IMR-90 (cell line): ENCODE measurements around the gene SYNGR4. TPM values are rescaled to one million over a fixed set of nuclear protein-coding genes. Genes with fewer than 3 reads are reported as not detected.
A peak's percentile ranks its signal among the peaks of the same experiment; 100 is the strongest.

Experiments used
- ATAC-seq: fragments of 200-7000 bp; cut with Tn5 transposase; 2 replicates; pipeline ENCODE4 v1.9.1; 2020; ENCODE audit warnings: low read depth, mild to moderate bottlenecking, moderate library complexity
- BruUV-seq: library from RNA; stranded (reverse); fragments of 400-500 nt; replicated peaks from 2 replicates; lab custom pipeline; 2021; lab: Mats Ljungman, UMichigan
- CTCF ChIA-PET: fragments of 300-600 bp; formaldehyde crosslinking; extraction: SDS; loops from one replicate; lab custom pipeline; 2021; ENCODE audit warnings: antibody characterized with exemption; lab: Yijun Ruan, JAX
- POLR2A ChIA-PET: fragments of 300-600 bp; sonication (Branson Sonifier 250); formaldehyde crosslinking; loops from one replicate; lab custom pipeline; 2022; ENCODE audit warnings: antibody characterized with exemption; ENCODE audit not compliant: unreplicated experiment; lab: Charles Lee
- DNase-seq: peaks from one replicate; pipeline ENCODE4 v3.0.0; 2013
- H2AFZ ChIP-seq: replicated peaks from 2 replicates; pipeline ENCODE3; 2013; ENCODE audit warnings: low read length, mild to moderate bottlenecking; ENCODE audit not compliant: poor library complexity
- H2AK5ac ChIP-seq: 2 replicates; pipeline ENCODE4 v1.6.1; 2013; ENCODE audit warnings: low read depth, low read length, inconsistent platforms
- H2AK9ac ChIP-seq: replicated peaks from 2 replicates; pipeline ENCODE3; 2013; ENCODE audit warnings: mild to moderate bottlenecking, low read depth, low read length, moderate library complexity; ENCODE audit not compliant: poor library complexity
- H2BK120ac ChIP-seq: 2 replicates; pipeline ENCODE4 v1.6.1; 2013; ENCODE audit warnings: low read depth, low read length, inconsistent platforms
- H2BK15ac ChIP-seq: 3 replicates; pipeline ENCODE4 v1.6.1; 2013; ENCODE audit warnings: low read depth, low read length, inconsistent platforms
- H2BK20ac ChIP-seq: 2 replicates; pipeline ENCODE4 v1.6.1; 2013; ENCODE audit warnings: low read depth, mild to moderate bottlenecking, inconsistent platforms, low read length, moderate library complexity
- H2BK5ac ChIP-seq: 2 replicates; pipeline ENCODE4 v1.6.1; 2013; ENCODE audit warnings: mild to moderate bottlenecking, low read depth, low read length, inconsistent platforms; ENCODE audit not compliant: poor library complexity, severe bottlenecking
- H3K14ac ChIP-seq: replicated peaks from 2 replicates; pipeline ENCODE4 v1.6.1; 2013; ENCODE audit warnings: low read depth, low read length, inconsistent platforms
- H3K18ac ChIP-seq: 2 replicates; pipeline ENCODE4 v1.6.1; 2013; ENCODE audit warnings: low read depth, low read length, control low read depth
- H3K23ac ChIP-seq: 2 replicates; pipeline ENCODE4 v1.6.1; 2013; ENCODE audit warnings: low read depth, low read length, inconsistent platforms
- H3K27ac ChIP-seq: 2 replicates; pipeline ENCODE4 v1.5.1; 2013; ENCODE audit warnings: mild to moderate bottlenecking, control low read depth, low read length; ENCODE audit not compliant: insufficient read depth
- H3K27me3 ChIP-seq: 2 replicates; pipeline ENCODE4 v1.6.1; 2013; ENCODE audit warnings: low read length; ENCODE audit not compliant: control insufficient read depth, insufficient read depth
- H3K36me3 ChIP-seq: 2 replicates; pipeline ENCODE4 v1.6.1; 2013; ENCODE audit warnings: low read length, mixed read lengths; ENCODE audit not compliant: control insufficient read depth, insufficient read depth
- H3K4ac ChIP-seq: 2 replicates; pipeline ENCODE4 v1.6.1; 2013; ENCODE audit warnings: low read depth, low read length, inconsistent platforms
- H3K4me1 ChIP-seq: 2 replicates; pipeline ENCODE4 v1.6.1; 2013; ENCODE audit warnings: low read length, mixed read lengths; ENCODE audit not compliant: control insufficient read depth, insufficient read depth
- H3K4me2 ChIP-seq: 2 replicates; pipeline ENCODE4 v1.6.1; 2013; ENCODE audit warnings: low read depth, mild to moderate bottlenecking, control low read depth, low read length, moderate library complexity
- H3K4me3 ChIP-seq: 2 replicates; pipeline ENCODE4 v1.5.1; 2013; ENCODE audit warnings: low read depth, mild to moderate bottlenecking, control low read depth, low read length, moderate library complexity; ENCODE audit not compliant: insufficient read depth
- H3K56ac ChIP-seq: 2 replicates; pipeline ENCODE4 v1.6.1; 2013; ENCODE audit warnings: low read length, inconsistent platforms; ENCODE audit not compliant: insufficient read depth; ENCODE audit errors: extremely low read depth
- H3K79me1 ChIP-seq, 2 experiments: 2 replicates each; pipeline ENCODE4 v1.6.1; 2013; ENCODE audit warnings: low read length in 2 of 2, inconsistent platforms in 1 of 2, low read depth in 1 of 2
- H3K9ac ChIP-seq: 2 replicates; pipeline ENCODE4 v1.6.1; 2013; ENCODE audit warnings: low read depth, low read length, control low read depth
- H3K9me1 ChIP-seq: 2 replicates; pipeline ENCODE4 v1.6.1; 2013; ENCODE audit warnings: low read length, inconsistent platforms; ENCODE audit not compliant: insufficient read depth
- H3K9me3 ChIP-seq: 2 replicates; pipeline ENCODE4 v1.6.1; 2013; ENCODE audit warnings: low read length; ENCODE audit not compliant: control insufficient read depth, insufficient read depth
- H4K20me1 ChIP-seq: 2 replicates; pipeline ENCODE4 v1.6.1; 2013; ENCODE audit warnings: low read length, inconsistent platforms; ENCODE audit not compliant: insufficient read depth
- H4K5ac ChIP-seq: 2 replicates; pipeline ENCODE4 v1.6.1; 2013; ENCODE audit warnings: mild to moderate bottlenecking, low read depth, low read length, control low read depth
- H4K8ac ChIP-seq, 2 experiments: 2 replicates each; pipeline ENCODE4 v1.6.1; 2013; ENCODE audit warnings: low read depth in 2 of 2, low read length in 2 of 2, control low read depth in 1 of 2, inconsistent platforms in 1 of 2
- H4K91ac ChIP-seq: 2 replicates; pipeline ENCODE4 v1.6.1; 2013; ENCODE audit warnings: low read depth, low read length, inconsistent platforms; ENCODE audit not compliant: insufficient read depth
- CEBPB ChIP-seq: IDR thresholded peaks from 2 replicates; pipeline ENCODE4 v1.6.1; 2012; ENCODE audit warnings: low read depth, low read length, improper control_type of control experiment
- CHD1 ChIP-seq: IDR thresholded peaks from 2 replicates; pipeline ENCODE4 v1.6.1; 2012; ENCODE audit warnings: low read depth, low read length, improper control_type of control experiment
- CTCF ChIP-seq: conservative IDR thresholded peaks from 2 replicates; pipeline ENCODE4 v1.5.1; 2012; ENCODE audit warnings: mild to moderate bottlenecking, low read depth, low read length, improper control_type of control experiment
- WGBS, 2 experiments: methylation state at CpG; one replicate each; pipeline versions ENCODE4 v1.1.5 to v1.1.7; 2013; ENCODE audit warnings: missing lambda C conversion rate in 2 of 2; ENCODE audit not compliant: insufficient read length in 1 of 2; ENCODE audit errors: extremely low coverage in 2 of 2; 5-methylcytosine and 5-hydroxymethylcytosine counted together
- dilution Hi-C: fragments of 300-500 bp; cut with HindIII; formaldehyde crosslinking; loops from one replicate; pipeline ENCODE4 v1.14.3; 2018; ENCODE audit warnings: low sequenced_read_pairs; ENCODE audit not compliant: unreplicated experiment
- in situ Hi-C: fragments of 300-500 bp; cut with MboI; formaldehyde crosslinking; loops from 3 replicates; pipeline ENCODE4 v1.14.3; 2019; ENCODE audit warnings: low sequenced_read_pairs, inconsistent platforms, mixed read lengths
- intact Hi-C: fragments of 100-400 bp; cut with micrococcal nuclease; formaldehyde crosslinking; loops from 2 replicates; pipeline ENCODE4 v1.10.0; 2022
- polyA plus RNA-seq, 3 experiments: library from polyadenylated mRNA; depleted of rRNA; stranded (reverse); fragments of >200 nt; gene quantifications; 2 replicates each; pipeline ENCODE4 v1.2.3, GENCODE V29; 2012; ENCODE audit warnings: low replicate concordance in 1 of 3
- total RNA-seq: library from RNA; depleted of rRNA; stranded (reverse); fragments of >200 nt; gene quantifications from 2 replicates; pipeline ENCODE4 v1.2.3, GENCODE V29; 2012

Gene SYNGR4
- total and polyA plus RNA-seq, 2 of the 4 experiments (the other 2 are of a cell fraction), result not detected

DNA sequence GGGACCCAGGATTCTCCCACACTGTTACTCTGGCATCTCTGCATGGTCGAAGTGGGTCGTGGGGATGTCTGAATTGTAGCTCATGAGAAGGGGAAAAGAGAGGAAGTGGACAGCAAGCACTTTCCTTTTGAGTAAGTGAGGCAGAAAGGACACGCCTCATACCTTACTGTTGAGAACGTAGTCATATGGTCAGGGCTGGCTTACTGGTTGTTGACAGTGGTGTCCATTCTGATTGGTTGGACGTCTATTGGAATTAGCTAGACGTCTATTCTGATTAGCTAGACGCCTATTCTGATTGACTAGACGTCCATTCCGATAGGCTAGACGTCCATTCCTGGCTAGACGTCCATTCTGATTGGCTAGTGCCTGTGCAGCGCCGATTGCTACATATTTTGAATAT lies 41.7 kb downstream of the SYNGR4 start:
- POLR2A ChIA-PET, result no interaction called here
- H2BK5ac ChIP-seq, result no peak overlapping the region
- no peak overlapping the region for H4K5ac ChIP-seq
- CTCF ChIA-PET, result no interaction called here
- H3K36me3 ChIP-seq, result no peaks in the 10 kb centered on the region
- H2BK120ac ChIP-seq, result no peak overlapping the region
- dilution Hi-C loops, result no loop called here
- no peak overlapping the region for H4K8ac ChIP-seq
- H2BK20ac ChIP-seq, result no peak overlapping the region
- no peak overlapping the region for H3K14ac ChIP-seq
- ATAC-seq (no peak), DNase-seq (peak; percentile 18)
- no peak overlapping the region for H3K18ac ChIP-seq
- H3K4me3 ChIP-seq, result no peak overlapping the region
- BruUV-seq, result no TSS peak
- no peak overlapping the region for H2AK5ac ChIP-seq
- in situ Hi-C loops, result no loop called here
- H3K9me3 ChIP-seq, result no peaks in the 10 kb centered on the region
- no peak for TF ChIP-seq CEBPB
- TF ChIP-seq CHD1, result no peak
- no peak for TF ChIP-seq CTCF
- no peak overlapping the region for H3K4ac ChIP-seq
- peak overlapping the region; percentile 71 for H2AFZ ChIP-seq
- no peak overlapping the region for H3K27ac ChIP-seq
- no peak overlapping the region for H3K23ac ChIP-seq
- H4K91ac ChIP-seq, result no peak overlapping the region
- intact Hi-C loops, result no loop called here
- no peak overlapping the region for H2BK15ac ChIP-seq
- WGBS, 2 experiments, result 74% methylated on average over 11 of the region's 13 CpGs; no CpG with 5 or more reads in 1 of the 2 experiments
- H3K9me1 ChIP-seq, result no peaks in the 10 kb centered on the region
- H2AK9ac ChIP-seq, result no peak overlapping the region
- H4K20me1 ChIP-seq, result no peaks in the 10 kb centered on the region
- H3K4me1 ChIP-seq, result no peaks in the 10 kb centered on the region
- H3K79me1 ChIP-seq, result no peaks in the 10 kb centered on the region
- H3K4me2 ChIP-seq, result no peak overlapping the region
- no peak overlapping the region for H3K56ac ChIP-seq
- no peak overlapping the region for H3K9ac ChIP-seq
- peaks cover 2% of the 10 kb centered on the region; the same call in 1 of the 2 replicates for H3K27me3 ChIP-seq
